Activated T-helper 1 cell treated with anti-CD3 and anti-CD28 coated beads, Interleukin-2, amount 50 U/mL, for 16 hours (primary cell): ENCODE data around the gene CNOT3.
"Not testable (repeated sequence)": the region's sequence is repeated elsewhere in the genome, so short reads cannot be mapped to it uniquely, and the experiment has no call there.

Source experiments
- DNase-seq, 2 donors: peaks; one replicate each; pipeline ENCODE4 v3.0.0-alpha.2; 2020; ENCODE audit warnings: low read depth in 1 of 2, low spot score in 1 of 2

The CNOT3 gene

DNA sequence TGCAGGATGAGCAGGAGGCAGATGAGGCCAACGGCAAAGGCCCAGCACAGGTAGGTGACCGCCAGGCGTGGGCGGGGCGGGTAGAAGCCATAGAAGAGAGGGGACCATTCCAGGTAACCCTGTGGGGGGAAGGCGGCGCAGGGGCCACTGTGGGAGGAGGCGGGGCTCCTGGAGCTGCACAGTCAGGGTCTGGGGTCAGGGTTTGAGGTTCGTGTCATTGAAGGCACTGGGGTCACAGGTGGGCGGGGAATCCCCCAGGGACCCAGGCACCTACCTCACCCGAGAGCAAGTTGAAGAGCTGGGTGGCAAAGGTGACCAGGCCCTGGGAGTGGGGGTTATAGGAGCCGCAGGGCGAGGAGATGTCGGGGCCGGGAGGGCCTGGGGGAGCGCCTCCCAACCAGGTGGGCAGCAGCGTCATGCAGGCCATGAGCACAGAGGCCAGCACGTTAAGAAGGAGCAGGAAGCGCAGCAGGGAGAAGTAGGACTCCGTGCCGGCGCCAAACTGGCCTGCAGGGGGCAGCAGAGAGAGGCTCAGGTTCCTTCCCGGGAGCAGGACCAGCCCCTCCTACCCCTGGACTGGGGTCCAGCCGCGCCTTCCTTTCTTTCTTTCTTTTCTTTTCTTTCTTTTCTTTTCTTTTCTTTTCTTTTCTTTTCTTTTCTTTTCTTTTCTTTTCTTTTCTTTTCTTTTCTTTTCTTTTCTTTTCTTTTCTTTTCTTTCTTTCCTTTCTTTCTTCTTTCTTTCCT lies 30.8 kb downstream of the CNOT3 start:
- peak; percentile 80 to 94 for DNase-seq

DNA sequence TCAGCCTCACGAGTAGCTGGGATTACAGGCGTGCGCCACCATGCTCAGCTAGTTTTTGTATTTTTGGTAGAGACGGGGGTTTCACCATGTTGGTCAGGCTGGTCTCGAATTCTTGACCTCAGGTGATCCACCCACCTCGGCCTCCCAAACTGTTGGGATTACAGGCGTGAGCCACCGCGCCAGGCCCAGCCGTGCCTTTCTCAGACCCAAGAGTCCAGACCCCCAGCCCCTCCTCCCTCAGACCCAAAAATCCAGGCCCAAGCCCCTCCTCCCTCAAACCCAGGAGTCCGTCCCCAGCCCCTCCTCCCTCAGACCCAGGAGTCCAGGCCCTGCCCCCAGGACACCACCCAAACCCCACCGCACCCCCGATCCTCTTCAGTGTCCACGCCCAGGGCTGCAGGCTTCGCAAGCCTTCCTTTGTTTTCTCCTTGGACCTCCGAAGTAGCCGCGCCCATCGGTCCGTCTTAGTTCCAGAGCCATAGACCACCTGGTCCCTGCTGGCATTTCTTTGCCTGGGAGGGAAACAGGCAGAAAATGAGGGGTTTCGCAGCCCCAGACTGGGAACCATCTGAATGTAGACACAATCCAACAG lies 31.7 kb downstream of the CNOT3 start:
- DNase-seq: no peak

DNA sequence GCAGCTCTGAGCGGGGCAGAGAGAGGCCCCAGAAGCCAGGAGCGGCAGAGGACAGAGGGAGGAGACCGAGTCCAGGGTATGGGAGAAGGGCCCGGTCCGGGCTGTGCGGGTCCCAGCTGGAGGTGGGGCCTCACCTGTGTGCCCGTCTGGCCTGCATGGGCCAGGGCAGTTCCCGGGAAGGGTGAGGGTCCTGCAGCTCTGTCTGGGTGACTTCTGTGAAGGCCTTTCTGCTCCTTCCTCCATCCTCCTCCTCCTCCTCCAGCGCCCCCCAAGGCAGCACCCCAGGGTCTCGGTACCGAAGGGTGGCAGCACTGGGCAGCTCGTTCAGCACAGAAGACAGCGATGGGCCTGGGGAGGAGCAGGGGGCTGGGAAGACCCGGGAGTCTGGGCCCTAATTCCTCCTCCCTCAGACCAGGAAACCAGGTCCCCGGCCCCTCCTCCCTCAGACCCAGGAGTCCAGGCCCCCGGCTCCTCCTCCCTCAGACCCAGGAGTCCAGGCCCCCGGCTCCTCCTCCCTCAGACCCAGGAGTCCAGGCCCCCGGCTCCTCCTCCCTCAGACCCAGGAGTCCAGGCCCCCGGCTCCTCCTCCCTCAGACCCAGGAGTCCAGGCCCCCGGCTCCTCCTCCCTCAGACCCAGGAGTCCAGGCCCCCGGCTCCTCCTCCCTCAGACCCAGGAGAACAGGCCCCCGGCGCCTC lies 34.3 kb downstream of the CNOT3 start:
- DNase-seq: not testable (repeated sequence)

DNA sequence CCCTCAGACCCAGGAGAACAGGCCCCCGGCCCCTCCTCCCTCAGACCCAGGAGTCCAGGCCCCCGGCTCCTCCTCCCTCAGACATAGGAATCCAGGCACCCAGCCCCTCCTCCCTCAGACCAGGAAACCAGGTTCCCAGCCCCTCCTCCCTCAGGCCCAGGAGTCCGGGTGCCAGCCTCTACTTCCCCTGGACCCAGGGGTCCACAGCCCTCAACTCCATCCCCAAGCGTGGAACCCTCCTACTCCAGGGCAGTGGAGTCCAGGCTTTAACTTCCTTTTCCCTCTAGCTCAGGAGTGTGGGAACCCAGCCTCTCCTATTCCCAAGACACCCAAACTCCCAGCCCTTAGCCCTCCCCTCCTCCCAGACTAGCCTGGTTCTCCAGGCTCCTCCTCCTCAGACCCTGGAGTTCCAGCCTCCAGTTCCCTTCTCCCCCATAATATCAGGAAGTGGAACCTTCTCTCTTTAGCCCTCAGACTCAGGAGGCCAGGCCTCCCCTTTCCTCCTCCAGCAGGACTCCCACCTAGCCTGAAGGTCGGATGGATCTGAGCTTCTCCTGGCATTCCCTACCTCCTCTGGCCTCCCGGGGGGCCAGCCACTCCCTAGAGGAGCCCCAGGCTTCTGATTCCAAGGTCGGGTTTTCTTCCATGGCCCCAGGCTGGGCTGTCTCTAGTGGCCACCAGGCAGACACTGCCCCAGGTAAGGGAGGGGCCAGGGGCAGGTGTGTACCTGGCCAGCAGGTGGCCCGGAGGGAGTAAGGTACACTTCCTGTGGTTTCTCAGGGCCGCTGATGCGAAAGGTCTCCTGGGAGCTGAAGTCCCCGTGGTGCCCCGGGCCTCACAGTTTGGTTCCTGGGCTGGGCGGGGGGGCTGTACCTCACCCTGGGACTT lies 35.2 kb downstream of the CNOT3 start, which contains the start of gene TMC4:
Gene TMC4 (minus strand): TSS at position 690 of the 888 bp plus-strand sequence. CDS start 43 bp downstream, at position 647.
- no peak for DNase-seq

DNA sequence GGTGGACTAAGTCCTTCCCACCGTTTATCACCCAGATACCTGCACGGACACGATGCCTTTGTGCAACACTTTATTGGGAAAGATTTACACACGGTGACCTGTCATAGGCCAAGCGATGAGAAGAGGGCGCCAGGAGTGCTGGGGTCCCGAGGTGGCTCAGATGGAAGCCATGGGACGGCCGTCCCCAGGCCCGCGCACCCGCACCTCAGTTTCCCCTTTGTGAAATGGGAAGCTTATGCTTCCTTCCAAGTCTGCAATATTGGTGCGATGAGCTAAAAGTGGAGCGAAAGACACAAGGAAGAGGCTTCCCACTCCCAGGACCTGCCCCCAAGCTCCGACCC lies 35.8 kb downstream of the CNOT3 start:
- DNase-seq: no peak

DNA sequence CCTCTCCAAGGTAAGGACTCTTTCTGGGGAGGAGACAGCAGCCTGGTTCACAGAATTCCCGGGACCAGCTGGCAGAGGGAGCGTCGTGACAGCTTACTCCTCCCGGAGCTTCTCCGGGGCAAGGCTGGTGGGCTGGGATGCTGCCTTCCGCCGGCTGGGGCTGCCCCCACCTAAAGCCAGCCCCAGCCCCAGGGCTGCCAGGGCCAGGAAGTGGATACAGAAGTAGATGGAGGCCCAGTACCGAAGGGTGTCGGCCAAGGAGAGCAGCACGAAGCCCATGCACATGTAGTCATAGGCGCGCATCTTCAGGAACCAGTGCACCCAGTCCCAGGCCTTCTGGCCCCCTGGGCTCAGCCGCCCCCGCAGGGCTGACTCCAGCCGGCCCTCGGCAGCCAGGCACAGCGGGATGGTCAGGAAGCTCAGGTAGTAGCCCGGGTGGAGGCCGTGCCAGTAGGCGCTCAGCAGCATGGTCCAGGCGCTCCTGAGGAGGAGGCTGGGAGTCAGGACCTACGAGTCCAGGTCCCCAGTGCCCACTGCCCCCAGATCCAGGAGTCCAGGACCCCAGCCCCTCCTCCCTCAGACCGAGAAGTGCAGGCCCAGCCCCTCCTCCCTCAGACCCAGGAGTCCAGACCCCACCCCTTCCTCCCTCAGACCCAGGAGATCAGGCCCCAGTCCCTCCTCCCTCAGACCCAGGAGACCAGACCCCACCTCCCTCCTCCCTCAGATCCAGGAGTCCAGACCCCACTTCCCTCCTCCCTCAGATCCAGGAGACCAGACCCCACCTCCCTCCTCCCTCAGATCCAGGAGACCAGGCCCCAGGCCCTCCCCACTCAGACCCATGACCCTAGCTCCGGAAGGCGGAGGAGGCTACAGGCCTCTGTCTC lies 36.6 kb downstream of the CNOT3 start:
- no peak for DNase-seq

DNA sequence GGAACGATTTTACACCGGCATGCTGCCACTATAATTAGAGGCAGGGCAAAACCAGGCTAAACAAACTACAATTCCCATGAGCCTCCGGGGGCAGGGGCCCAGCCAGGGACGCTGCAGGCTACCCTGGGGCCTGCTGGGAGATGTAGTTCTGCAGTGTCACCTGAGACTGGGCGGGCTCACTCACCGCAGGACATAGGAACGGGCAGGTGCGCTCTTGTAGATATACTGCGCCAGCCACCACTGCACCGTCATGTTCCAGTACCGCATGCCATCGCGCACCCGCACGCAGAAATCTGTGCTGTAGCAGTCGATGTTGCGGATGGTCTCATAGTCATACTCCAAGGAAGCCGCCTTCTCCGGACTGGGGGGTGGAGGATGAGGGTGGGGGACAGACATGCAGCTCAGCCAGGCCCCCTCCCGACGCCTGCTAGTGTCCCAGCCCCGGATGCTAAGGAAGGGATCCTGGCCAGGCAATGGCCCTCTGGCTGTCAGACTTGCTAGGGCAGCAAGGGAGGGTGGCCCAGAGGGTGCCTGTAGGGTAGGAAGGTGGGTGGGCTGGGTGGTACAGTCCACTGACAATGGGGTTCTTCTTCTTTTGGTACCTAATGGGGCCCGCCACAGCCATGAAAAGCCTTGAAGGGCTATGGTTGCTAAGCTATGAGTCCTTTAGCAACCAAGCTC lies 41.2 kb downstream of the CNOT3 start:
- no peak for DNase-seq

DNA sequence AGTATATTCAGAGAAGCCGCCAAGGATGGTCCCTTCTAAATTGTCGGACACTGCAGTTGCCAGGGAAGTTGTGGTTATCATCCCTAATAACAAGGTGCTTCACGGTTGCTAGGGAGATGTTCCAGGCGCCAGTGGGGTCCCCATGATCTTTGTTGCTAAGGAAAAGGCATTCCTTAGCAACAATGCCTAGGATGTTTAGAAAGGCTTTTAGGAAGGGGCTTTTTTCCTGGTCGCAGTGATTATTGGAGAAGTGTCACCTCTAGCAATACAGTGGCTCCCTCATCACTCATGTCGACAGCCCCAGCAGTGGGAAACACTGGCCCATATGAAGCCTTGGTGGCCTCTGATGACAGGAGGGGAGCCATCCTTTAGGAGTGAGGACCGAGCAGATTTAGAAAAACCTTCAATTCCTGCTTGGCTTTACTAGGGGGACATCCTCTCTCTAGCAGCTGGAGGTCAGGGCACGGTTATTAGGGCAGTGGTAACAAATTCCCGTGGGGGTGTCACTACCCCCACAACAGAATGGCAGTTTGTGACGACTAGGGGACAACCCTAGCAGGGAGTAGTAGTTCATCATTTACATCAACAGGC lies 41.8 kb downstream of the CNOT3 start:
- no peak for DNase-seq

DNA sequence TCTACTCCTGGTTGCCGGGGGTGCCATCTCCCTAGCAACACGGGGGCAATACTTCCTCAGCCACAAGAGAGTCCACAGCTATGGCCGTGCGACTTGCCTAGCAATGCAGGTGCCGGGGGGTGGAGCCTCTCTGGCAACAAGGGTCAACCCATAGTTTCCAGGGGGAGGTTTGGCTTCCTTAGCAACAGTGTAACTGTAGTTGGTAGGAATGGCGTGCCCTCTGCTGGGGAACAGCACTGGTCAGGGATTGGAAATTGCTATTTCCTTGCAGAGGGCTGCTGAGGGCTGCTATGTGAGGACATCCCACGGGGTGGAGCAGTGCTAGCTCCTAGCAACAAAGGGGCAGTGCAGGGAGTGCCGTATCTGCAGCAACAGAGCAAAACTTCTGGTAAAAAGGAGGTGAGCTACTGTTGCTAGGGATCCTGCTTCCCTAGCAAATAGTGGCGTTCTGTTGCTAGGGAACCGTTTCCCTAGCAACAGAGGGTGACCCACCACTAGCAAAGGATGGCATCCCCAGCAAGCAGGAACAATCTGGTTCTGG lies 42.4 kb downstream of the CNOT3 start:
- DNase-seq: no peak

DNA sequence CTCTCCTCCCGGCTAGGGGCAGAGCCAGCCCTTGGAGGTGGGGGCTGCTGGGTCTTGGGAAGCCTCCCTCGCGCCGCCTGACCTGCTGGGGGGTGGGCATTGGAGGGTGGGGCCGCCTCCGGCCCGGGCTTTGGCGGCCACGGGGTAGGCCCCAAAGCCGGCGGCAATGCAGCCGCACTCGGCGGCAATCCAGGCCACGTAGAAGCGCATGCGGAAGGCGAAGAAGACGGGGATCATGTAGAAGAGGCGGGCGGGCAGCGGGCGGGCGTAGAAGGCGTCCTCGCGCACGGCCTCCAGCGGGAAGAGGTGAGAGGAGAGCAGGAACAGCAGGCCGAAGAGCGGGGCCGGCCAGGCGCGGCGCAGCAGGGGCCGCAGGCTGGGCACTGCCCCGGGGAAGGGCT lies 43.1 kb downstream of the CNOT3 start:
- DNase-seq: no peak

DNA sequence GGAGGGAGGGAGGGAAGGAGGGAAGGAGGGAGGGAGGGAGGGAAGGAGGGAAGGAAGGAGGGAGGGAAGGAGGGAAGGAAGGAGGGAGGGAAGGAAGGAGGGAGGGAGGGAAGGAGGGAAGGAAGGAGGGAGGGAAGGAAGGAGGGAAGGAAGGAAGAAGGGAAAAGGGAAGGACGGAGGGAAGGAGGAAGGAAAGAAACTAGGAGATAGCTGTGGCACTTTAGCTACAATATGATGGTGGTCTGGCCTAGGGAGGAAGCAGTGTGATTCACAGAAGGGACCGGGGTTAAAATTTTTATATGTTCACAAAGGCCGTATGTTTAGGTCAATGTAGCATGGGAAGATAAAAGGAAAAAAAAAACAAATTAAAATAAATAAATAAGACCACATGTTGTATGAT lies 44.3 kb downstream of the CNOT3 start:
- not testable (repeated sequence) for DNase-seq

DNA sequence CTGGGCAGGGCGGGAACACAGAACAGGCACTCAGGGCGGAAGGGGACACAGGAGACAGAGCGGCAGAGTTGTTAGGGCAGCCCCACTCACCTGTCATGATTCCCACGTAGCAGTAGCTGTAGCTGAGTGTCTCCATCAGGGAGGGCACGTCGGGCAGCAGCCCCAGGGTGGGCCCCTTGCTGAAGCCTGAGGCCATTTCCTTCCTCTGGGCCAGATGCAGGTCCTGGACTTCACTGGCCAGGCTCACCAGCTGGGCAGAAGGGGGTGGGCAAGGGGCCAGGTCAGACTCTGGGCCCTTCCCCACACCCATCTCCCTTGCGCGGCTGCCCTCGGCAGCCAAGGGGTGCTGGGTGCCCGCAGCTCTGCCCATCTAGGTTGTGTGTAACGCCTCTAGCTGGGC lies 45.9 kb downstream of the CNOT3 start:
- DNase-seq: no peak

DNA sequence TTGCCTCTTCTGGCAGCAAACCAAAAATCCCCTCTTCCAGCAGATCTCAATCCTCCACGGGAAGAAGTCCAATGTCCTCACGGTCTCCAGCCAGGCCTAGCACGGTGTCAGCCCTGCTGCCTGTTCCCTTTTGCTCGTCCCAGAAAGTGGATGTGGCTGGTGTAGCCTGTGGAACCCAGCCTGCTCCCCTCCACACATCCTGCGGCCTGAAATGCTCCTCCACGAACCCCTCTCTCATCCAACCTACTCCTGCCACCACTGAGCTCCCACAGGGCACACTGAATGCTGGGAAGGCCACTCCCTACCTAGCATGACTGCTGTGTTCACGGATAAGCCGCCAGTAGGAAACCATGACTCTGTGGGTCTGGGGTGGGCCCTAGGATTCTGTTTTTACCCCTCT lies 48.8 kb downstream of the CNOT3 start:
- DNase-seq: no peak

DNA sequence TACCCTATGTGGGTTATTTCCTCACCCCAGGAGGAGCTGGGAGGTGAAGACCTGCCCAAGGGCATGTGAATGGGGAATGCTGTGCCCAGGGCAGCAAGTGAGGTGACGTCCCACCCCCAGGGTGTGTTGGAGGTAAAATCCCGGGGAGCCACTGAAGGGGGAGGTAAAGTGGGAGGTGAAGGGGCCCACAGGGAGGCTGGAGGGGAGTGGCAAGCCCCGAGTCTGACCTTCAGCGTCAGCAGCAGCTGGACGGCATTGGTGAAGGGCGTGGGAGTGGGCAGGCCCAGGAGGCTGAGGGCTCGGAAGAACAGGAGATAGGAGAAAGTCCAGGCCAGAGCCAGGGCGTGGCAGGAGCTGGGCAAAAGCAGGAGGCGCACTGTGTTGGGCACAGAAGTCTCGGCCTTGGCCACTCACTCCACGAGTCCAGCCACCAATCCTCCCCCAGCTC lies 49.4 kb downstream of the CNOT3 start:
- DNase-seq: no peak

DNA sequence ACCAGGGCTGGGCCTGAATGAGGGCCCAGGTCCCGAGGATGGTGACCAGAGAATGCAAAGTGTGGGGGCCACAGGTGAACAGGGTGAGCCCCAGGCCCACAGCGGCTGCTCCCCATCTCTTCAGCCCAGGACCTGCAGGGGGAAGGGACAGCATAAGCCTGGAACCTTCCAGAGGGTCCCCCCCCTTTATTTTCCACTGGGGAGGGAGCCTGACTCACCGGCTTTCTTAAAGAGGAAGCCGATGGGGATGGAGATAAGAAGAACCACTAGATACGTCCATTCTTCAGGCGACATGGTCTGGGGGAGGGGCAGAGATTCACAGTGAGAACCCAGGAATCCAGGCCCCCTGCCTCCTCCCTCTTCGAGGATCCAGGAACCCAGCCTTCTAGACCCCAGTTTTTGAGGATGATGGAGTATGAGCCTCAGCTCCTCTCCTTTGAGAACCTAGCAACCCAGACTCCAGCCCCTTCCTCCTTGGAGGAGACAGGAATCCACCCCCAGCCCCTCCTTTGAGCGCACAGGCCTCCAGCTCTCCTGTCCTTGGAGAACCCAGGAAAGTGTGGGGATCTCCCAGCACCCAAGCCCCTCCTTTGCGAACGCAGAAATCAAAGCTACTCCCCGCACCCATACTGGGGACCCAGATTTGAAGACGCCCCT lies 50.8 kb downstream of the CNOT3 start:
- DNase-seq: peak in 1 of 2 donors; percentile 43

DNA sequence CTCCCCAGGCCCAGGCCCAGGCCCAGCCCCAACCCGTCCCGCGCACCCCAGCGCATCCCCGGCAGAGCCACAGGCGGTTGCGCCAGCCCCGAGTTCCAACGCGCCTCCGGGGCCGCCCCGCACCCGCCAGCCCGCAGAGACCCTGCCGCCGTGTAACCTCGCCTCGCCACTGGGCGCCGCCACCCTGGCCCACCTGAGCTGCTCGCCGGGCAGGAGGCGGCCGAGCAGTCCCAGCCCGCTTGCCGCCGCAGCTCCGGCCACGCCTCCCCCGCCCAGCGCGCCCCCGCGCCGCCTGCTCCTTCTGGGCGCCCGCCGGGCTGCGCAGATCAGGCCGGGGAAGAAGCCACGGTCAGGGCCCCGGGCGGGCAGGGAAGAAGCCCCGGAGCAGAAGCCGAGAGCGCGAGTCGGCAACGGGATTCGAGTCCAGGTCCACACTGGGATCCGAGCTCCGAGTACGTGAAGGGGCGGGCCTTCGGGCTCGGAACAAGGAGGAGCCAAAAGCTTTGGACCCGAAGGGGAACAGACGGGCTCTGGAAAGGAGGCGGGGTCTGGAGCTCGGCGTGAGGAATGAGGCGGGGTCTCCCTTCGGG lies 51.7 kb downstream of the CNOT3 start, which contains the start of gene MBOAT7:
Gene MBOAT7 (minus strand): TSS at position 436 of the 590 bp plus-strand sequence. CDS start 1,072 bp downstream, outside the sequence.
- DNase-seq: peak in 1 of 2 donors; percentile 58

DNA sequence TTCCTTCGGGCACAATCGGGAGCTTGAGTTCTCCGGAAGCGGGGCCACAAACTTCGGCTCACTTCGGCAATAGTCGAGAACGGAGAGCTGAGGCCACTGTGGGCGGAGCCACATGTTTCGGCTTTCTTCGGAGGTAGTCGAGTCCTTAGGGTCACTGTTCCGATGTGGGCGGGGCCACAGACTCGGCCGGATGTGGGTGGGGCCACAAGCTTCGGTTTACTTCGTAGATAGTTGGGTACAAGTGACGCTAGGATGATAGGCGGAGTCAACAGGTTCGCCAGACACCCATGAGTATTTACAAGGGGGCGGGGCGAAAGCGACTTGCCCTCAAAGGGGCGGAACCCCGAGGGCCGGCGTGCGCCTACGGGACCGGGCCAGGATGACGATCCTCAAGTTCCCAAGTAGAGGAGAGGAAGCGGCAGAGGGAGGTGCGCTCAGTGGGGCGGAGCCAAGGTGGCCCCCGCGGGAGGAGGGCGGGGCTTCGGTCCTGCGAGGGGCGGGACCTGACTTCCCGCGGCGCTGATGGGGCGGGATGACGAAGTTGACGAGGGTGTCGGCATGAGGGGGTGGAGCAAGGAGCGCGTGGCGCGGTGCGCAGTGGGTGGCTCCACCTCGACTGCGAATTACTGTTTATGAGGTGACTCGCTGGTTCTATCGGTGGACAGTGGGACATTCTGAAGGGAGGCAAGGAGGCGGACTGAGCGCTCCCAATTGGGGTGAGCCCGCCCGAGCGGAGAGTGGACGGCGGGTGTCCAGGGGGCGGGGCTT lies 52.4 kb downstream of the CNOT3 start:
- DNase-seq: peak; percentile 100
